IPS-18a (cell line): ENCODE measurements around the gene DCLK2.
A peak's percentile ranks its signal among the peaks of the same experiment; 100 is the strongest.

Experiments
- H3K27ac ChIP-seq: one replicate; pipeline ENCODE4 v1.5.1; 2013; ENCODE audit warnings: low read length
- H3K27me3 ChIP-seq: one replicate; pipeline ENCODE4 v1.6.1; 2013; ENCODE audit warnings: mild to moderate bottlenecking, low read length; ENCODE audit not compliant: control insufficient read depth, insufficient read depth
- H3K36me3 ChIP-seq: one replicate; pipeline ENCODE4 v1.6.1; 2013; ENCODE audit warnings: low read depth, low read length; ENCODE audit not compliant: control insufficient read depth
- H3K4me1 ChIP-seq: one replicate; pipeline ENCODE4 v1.6.1; 2013; ENCODE audit warnings: low read depth, low read length; ENCODE audit not compliant: control insufficient read depth
- H3K4me3 ChIP-seq: one replicate; pipeline ENCODE4 v1.5.1; 2013; ENCODE audit warnings: low read length
- H3K9ac ChIP-seq: one replicate; pipeline ENCODE4 v1.6.1; 2013; ENCODE audit warnings: mild to moderate bottlenecking, low read length, moderate library complexity
- H3K9me3 ChIP-seq: one replicate; pipeline ENCODE4 v1.6.1; 2013; ENCODE audit warnings: low read depth, low read length; ENCODE audit not compliant: control insufficient read depth

The DCLK2 gene

DNA sequence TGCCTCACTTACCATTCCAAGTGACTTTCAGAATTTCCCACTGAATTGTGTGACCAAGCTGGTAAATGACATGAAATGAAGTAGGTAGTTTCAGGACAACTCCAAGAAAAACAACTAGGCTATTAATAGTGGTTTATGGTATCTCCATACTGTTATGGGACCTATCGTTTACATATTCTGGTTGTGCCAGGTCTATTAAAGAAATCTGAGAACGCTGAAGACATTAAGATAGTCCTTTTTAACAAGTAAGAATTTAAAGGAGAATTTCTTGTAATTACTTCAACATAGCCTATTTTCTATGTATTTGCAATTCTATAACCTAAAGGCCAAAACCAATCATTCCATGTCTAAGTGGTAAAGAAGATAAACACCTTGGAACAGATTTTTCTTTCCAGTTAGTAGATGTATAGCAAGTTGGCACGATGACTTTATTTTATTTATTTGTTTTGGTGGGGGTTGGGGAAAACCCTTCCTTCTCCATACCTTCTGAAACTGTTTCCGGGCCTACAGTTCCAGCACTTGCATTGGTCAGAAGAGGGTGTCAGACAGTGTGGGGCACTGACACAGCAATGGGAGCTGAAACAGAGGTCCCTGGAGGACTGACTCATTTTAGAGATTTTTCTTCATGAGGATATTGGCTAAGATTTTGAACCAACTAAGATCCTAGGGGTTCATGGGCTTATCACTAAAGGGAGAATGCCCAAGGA lies 7.6 kb upstream of the DCLK2 start:
- no peaks in the 10 kb centered on the region for H3K4me1 ChIP-seq
- H3K9me3 ChIP-seq = no peaks in the 10 kb centered on the region
- H3K27me3 ChIP-seq = no peaks in the 10 kb centered on the region
- no peak overlapping the region for H3K4me3 ChIP-seq
- no peak overlapping the region for H3K9ac ChIP-seq
- H3K27ac ChIP-seq = no peak overlapping the region
- H3K36me3 ChIP-seq = no peaks in the 10 kb centered on the region

DNA sequence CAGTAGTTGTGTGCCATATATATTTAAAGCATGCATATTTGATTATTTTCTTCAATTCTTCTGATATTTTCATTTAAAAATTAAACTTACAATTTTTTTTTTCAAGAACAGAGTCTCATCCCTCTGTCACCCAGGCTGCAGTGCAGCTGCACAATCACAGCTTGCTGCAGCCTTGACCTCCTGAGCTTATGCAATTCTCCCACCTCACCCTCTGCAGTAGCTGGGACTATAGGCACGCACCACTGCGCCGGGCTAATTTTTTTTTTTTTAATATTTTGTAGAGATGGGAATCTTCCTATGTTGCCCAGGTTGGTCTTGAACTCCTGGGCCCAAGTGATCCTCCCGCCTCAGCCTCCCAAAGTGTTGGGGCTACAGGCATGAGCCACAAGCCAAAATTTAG lies 5.8 kb upstream of the DCLK2 start:
- H3K4me1 ChIP-seq = peaks cover 1% of the 10 kb centered on the region
- H3K27ac ChIP-seq = no peak overlapping the region
- H3K27me3 ChIP-seq = peaks cover 12% of the 10 kb centered on the region
- no peaks in the 10 kb centered on the region for H3K9me3 ChIP-seq
- no peak overlapping the region for H3K4me3 ChIP-seq
- no peaks in the 10 kb centered on the region for H3K36me3 ChIP-seq
- H3K9ac ChIP-seq = no peak overlapping the region

DNA sequence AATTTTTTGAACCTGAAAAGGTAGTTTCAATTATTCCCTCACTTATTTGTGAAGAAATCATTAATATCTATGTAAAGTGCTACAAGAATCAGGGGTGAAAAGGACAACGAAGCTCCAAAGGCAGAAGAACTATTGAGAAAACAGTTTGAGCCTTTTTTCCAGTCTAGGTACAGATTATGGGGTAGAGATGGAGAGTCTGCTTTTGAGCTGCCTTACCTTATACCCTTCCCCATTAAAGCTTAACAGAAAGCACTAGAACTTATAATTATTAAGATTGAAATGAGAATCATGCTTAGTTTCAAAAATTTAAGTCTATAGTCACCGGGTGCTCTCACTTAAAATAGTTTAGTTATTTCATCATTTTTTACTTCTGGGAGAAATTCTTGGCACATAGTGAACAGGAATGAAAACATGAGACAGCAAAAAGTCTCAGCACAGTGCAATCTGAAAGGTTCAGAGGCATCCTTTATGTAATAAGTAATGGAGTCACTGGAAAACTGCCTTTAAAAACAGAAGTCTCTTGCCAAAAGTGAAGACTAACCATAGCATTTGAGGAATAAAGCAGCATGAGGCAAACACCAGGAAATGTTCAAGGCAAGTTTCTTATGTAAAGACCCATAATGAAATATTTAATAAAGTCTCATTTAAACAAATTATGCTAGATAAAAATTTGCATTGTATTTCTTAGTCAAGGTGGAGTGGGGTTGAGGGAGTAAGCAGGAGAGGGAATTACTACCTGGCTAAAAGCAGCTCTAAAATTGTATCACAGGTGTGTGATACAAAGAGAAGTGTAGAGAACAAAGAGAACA lies 5.1 kb upstream of the DCLK2 start:
- Histone ChIP-seq H3K27me3 (peaks cover 16% of the 10 kb centered on the region), H3K4me3 (no peak overlapping the region), H3K9me3 (no peaks in the 10 kb centered on the region), H3K36me3 (no peaks in the 10 kb centered on the region), H3K4me1 (peaks cover 5% of the 10 kb centered on the region), H3K27ac (no peak overlapping the region), H3K9ac (no peak overlapping the region)

DNA sequence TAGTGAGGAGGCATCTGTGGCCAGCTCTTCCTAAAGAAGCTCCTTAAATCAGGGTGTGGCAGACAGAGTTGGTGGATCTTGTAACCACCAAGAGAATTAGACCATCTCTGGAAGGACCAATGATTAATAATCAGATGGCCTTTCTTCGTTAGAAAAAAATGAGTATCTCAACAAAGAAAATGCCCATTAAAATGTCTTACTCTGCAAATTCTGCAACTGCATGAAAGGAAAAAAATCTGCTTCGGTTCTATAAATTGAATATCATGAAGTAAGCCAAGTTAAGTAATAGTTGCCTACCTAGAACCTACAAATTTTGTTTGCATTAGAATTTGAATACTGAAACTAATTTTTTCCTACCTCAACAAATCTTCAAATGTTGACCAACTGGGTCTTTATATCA lies 4.2 kb upstream of the DCLK2 start:
- Histone ChIP-seq H3K36me3 (no peaks in the 10 kb centered on the region), H3K9me3 (no peaks in the 10 kb centered on the region), H3K9ac (no peak overlapping the region), H3K27me3 (peaks cover 23% of the 10 kb centered on the region), H3K27ac (no peak overlapping the region), H3K4me1 (peaks cover 5% of the 10 kb centered on the region), H3K4me3 (no peak overlapping the region)

DNA sequence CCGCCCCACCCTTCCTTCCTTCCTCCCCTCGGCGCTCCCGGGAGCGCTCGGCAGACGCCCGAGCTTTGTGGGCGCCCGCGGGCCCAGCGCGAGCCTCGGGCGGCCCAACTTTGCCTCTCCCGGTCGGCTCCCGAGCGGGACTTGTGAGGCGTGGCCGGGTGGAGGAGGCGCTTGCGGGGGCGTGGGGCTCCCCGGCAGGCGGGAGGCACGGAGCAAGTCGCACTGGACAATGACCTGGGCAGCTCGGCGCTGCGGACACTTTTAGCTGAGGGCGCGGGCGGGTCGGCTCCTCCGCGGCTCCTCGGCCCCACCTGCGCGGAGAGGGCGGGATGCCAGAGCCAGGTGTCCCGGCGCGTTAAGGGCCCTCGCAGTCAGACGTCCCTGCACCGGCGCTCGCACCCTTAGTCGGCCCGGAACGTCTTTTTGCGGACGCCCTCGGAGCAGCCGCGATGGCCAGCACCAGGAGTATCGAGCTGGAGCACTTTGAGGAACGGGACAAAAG lies 385 bp downstream of the DCLK2 start:
- H3K27ac ChIP-seq = no peak overlapping the region

DNA sequence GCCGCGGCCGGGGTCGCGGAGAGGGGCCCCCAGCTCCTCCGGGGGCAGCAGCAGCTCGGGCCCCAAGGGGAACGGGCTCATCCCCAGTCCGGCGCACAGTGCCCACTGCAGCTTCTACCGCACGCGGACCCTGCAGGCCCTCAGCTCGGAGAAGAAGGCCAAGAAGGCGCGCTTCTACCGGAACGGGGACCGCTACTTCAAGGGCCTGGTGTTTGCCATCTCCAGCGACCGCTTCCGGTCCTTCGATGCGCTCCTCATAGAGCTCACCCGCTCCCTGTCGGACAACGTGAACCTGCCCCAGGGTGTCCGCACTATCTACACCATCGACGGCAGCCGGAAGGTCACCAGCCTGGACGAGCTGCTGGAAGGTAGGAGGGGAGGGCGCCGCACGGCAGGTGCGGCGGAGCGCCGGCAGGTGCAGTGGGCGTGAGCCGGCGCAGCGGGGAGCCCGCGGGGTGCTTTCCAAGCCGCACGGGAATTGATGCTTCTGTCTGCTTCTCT lies 886 bp downstream of the DCLK2 start:
- Histone ChIP-seq H3K9me3 (no peaks in the 10 kb centered on the region), H3K27ac (no peak overlapping the region), H3K27me3 (peaks cover 47% of the 10 kb centered on the region), H3K4me1 (peaks cover 10% of the 10 kb centered on the region), H3K36me3 (no peaks in the 10 kb centered on the region), H3K9ac (no peak overlapping the region), H3K4me3 (peak overlapping the region; percentile 57)

More for the DNA sequence above, 385 bp downstream of the DCLK2 start:
- Histone ChIP-seq H3K27me3 (peaks cover 47% of the 10 kb centered on the region), H3K9me3 (no peaks in the 10 kb centered on the region), H3K4me3 (peak overlapping the region; percentile 57), H3K4me1 (peaks cover 10% of the 10 kb centered on the region), H3K36me3 (no peaks in the 10 kb centered on the region), H3K9ac (no peak overlapping the region)

DNA sequence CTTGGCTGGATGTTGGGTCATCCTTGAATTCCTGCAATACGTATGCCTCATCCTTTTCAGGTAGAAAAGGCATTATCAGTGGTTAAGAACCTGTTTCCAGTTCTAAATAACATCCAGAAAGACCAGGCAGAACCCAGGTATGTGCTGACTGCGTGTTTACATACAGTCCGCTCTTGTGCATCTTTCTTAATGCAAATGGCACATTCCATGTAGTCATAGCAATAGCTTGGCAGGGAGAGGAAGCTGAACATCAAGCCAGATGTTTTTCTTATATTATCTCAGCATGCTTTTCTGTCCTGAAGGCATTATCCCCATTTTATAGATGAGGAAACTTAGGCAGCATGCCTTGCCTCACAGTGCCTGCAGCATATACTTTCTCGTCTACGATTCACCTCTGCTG lies 2.1 kb downstream of the DCLK2 start:
- no peaks in the 10 kb centered on the region for H3K36me3 ChIP-seq
- H3K9me3 ChIP-seq = no peaks in the 10 kb centered on the region
- H3K4me3 ChIP-seq = no peak overlapping the region
- no peak overlapping the region for H3K27ac ChIP-seq
- peaks cover 10% of the 10 kb centered on the region for H3K4me1 ChIP-seq
- H3K9ac ChIP-seq = no peak overlapping the region
- H3K27me3 ChIP-seq = peaks cover 47% of the 10 kb centered on the region

DNA sequence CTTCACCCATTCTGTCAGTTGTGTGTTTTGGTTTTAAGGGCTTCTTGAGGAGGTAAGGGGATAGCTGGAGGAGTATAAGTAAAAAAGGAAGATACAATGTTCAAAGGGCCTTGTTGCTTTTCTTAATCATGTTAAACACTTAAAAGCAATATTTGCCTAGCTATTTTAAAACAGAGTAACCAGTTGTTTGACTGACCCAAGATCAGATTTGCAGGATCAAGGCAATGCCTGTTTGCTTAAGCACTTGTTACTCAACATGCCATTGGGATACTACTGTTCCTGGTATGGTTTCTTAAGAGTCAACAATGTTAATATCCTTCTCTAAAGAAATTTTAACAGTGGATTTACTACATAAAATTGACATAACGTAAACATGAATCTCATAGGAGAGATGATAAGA lies 2.6 kb downstream of the DCLK2 start:
- Histone ChIP-seq H3K9me3 (no peaks in the 10 kb centered on the region), H3K27ac (no peak overlapping the region), H3K4me3 (no peak overlapping the region), H3K27me3 (peaks cover 47% of the 10 kb centered on the region), H3K9ac (no peak overlapping the region), H3K36me3 (no peaks in the 10 kb centered on the region), H3K4me1 (peaks cover 10% of the 10 kb centered on the region)

DNA sequence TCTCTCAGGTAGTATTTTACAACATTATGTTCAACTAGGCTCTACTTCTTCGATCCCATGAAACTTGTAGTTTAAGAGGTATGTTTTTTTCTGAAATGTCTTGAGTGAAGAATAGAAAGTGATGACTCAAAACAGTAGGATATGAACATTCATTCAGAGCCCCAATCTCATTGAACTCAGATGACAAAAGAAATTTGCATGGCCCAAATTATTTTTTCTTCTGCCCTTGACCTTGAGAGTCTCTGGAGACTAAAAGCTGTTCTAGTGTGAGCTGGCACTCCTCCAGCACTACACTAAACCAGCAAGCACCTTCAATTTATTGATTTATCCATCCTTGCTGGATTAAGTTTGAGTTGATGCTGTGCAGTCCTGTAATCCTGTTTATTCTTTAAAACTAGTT lies 4.0 kb downstream of the DCLK2 start:
- H3K36me3 ChIP-seq = no peaks in the 10 kb centered on the region
- H3K9ac ChIP-seq = no peak overlapping the region
- no peak overlapping the region for H3K4me3 ChIP-seq
- peaks cover 37% of the 10 kb centered on the region for H3K27me3 ChIP-seq
- H3K9me3 ChIP-seq = no peaks in the 10 kb centered on the region
- H3K4me1 ChIP-seq = peaks cover 10% of the 10 kb centered on the region
- H3K27ac ChIP-seq = no peak overlapping the region

DNA sequence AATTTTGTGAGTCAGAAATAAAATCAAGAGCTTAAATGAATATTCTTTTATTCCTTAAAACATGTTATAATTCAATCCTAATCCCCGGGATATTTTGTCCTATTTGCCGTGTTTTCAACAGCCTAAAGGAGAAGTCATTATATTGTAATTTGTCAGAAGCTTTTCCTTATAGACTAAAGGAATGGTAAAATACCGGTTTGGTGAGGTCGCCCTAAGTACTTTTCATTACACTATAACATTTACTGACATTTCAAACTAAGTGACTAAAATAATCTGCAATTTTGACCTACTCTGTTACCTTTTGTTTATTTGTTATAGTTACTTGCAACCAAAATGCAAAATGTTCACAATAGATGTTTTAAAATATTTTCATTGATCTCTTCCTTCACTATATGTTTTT lies 8.8 kb downstream of the DCLK2 start:
- Histone ChIP-seq H3K27me3 (no peaks in the 10 kb centered on the region), H3K9ac (no peak overlapping the region), H3K36me3 (no peaks in the 10 kb centered on the region), H3K4me1 (no peaks in the 10 kb centered on the region), H3K9me3 (no peaks in the 10 kb centered on the region), H3K27ac (no peak overlapping the region), H3K4me3 (no peak overlapping the region)

DNA sequence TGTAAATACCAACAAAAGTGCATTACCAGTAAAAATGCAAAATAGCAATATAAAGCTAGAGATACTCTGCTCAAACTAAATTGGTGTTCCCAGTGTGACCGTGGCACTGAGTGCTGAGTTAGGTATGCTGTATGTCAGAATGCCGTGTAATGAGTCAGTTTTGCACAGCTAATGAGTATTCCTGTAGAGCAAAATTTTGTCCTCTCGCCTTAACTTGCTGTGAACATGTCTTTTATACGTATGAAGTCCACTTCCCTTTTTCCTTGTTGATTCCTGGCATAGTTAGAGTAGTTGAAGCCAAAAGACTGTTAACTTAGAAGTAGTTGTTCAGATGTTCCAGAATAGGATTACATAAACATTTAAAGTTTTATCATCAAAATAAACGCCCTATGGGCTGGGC lies 11.5 kb downstream of the DCLK2 start:
- H3K4me1 ChIP-seq = no peaks in the 10 kb centered on the region

More for the DNA sequence above, 11.5 kb downstream of the DCLK2 start:
- H3K36me3 ChIP-seq = no peaks in the 10 kb centered on the region
- no peaks in the 10 kb centered on the region for H3K9me3 ChIP-seq
- no peak overlapping the region for H3K9ac ChIP-seq
- no peaks in the 10 kb centered on the region for H3K27me3 ChIP-seq
- no peak overlapping the region for H3K4me3 ChIP-seq
- H3K27ac ChIP-seq = no peak overlapping the region
